Kidney (tissue), 14 donors: ENCODE measurements around the gene FAM210A. TPM values are rescaled to one million over a fixed set of nuclear protein-coding genes. Genes with fewer than 3 reads are reported as not detected.

Experiments used
- DNase-seq, 5 donors: peaks; one replicate each; pipeline ENCODE4 v3.0.0-alpha.2; 2013 to 2020
- FAIRE-seq: peaks from 2 replicates; lab custom pipeline; 2012; peaks lifted over from hg19 to GRCh38; lab: Jason Lieb, UNC
- H3K27ac ChIP-seq, 2 donors: one replicate each; pipeline ENCODE4 v1.7.0; 2013; ENCODE audit warnings: low read depth in 2 of 2, low read length in 2 of 2, inconsistent platforms in 1 of 2
- H3K27me3 ChIP-seq: one replicate; pipeline ENCODE4 v1.7.1; 2013; ENCODE audit warnings: low read length, inconsistent platforms; ENCODE audit not compliant: control insufficient read depth, insufficient read depth
- H3K36me3 ChIP-seq, 3 donors: one replicate each; pipeline versions ENCODE4 v1.7.0 to v1.7.1; 2013; ENCODE audit warnings: low read length in 3 of 3, control low read depth in 1 of 3, inconsistent platforms in 1 of 3; ENCODE audit not compliant: insufficient read depth in 3 of 3, control insufficient read depth in 2 of 3
- H3K4me1 ChIP-seq, 3 donors: one replicate each; pipeline versions ENCODE4 v1.7.0 to v1.7.1; 2013; ENCODE audit warnings: low read length in 3 of 3, inconsistent platforms in 1 of 3, low read depth in 1 of 3; ENCODE audit not compliant: control insufficient read depth in 2 of 3, insufficient read depth in 2 of 3
- H3K4me3 ChIP-seq, 3 donors: one replicate each; pipeline versions ENCODE4 v1.7.0 to v1.8.1; 2013; ENCODE audit warnings: low read length in 3 of 3, control low read depth in 1 of 3, inconsistent platforms in 1 of 3
- H3K9ac ChIP-seq, 3 donors: one replicate each; pipeline versions ENCODE4 v1.7.0 to v1.7.1; 2013; ENCODE audit warnings: low read length in 3 of 3, control low read depth in 1 of 3, inconsistent platforms in 1 of 3
- H3K9me3 ChIP-seq, 3 donors: one replicate each; pipeline versions ENCODE4 v1.7.0 to v1.7.1; 2013; ENCODE audit warnings: low read length in 3 of 3, control low read depth in 1 of 3, inconsistent platforms in 1 of 3; ENCODE audit not compliant: control insufficient read depth in 2 of 3, insufficient read depth in 1 of 3
- CTCF ChIP-seq: IDR thresholded peaks from 3 replicates; pipeline ENCODE4 v1.5.1; 2012; ENCODE audit warnings: mild to moderate bottlenecking, moderate library complexity, borderline replicate concordance; ENCODE audit not compliant: insufficient read depth; ENCODE audit errors: extremely low read depth
- intact Hi-C: fragments of 100-400 bp; cut with DNase I; formaldehyde crosslinking; loops from one replicate; pipeline ENCODE4 v1.11.1; 2022
- polyA plus RNA-seq: library from polyadenylated mRNA; stranded (reverse); fragments of 350-450 nt; fragmentation: Illumina TruSeq; extraction: RNeasy Lipid Tissue Mini Kit (QIAGEN cat#74804); gene quantifications from one replicate; pipeline ENCODE4 v1.2.3, GENCODE V29; 2014; ENCODE audit warnings: low read depth, low replicate concordance; ENCODE audit not compliant: insufficient read depth
- total RNA-seq: library from RNA; stranded (reverse); fragmentation: NEBNext Ultra II Directional; extraction: Animal tissue kit (Norgen Biotek cat#: 25700); gene quantifications from one replicate; pipeline ENCODE4 v1.2.1, GENCODE V29; 2021
- donor health status: control.
- donor health status: control.
- donor health status: control.
- donor health status: control.
- donor health status: control.
- donor health status: DM: yes; HTN: yes; CAD: no.
- donor health status: Normal renal cell carcinoma (clear cell type).

FAM210A gene
- total and polyA plus RNA-seq, 2 donors from 2014 or later: 13.7 to 18.0 TPM

- Histone ChIP-seq H3K4me1 (peaks cover 2 to 10% (median 7%) of the 10 kb centered on the region in 3 donors), H3K4me3 (peak overlapping the region in 1 of 3 donors; percentile 47), H3K9ac (peak overlapping the region in 1 of 3 donors; percentile 55), H3K36me3 (no peaks in the 10 kb centered on the region), H3K27me3 (no peaks in the 10 kb centered on the region), H3K27ac (peak overlapping the region; percentile 5 to 32), H3K9me3 (no peaks in the 10 kb centered on the region)
- no peak for TF ChIP-seq CTCF
- FAIRE-seq (no peak), DNase-seq (peak; percentile 80 to 88 (median 84))
- intact Hi-C loops: no loop called here
These were observed 84.6 kb downstream of the FAM210A start for GRCh38 chr18:13641551-13642439.

DNA sequence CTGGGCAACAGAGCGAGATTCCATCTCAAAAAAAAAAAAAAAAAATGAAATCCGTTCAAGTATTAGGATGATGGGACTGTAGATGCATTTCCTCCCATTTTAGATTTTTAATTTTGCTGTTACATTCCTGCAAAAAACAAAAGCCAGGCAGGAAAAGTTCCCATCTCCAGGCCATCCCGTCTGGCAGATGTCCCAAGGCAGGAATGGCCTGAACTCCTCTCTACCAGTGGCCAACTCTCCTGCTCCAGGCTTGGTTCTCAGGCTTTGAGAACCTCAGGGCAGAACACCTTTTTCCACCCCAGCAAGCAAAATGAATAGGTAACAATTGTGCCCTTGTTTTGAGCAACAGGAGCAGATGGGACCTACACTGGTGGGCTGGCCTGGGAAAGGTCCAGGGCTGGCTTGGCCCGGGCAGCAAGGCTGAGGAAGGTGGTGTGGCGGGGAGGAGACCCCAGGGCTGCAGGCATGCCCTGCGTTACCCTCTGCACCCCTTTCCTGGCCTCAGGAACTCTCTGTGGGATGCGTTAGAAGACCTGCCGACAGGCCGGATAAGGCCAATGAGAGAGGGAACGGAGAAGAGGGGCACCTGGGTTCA is 86.0 kb downstream of the FAM210A start:
- H3K4me1 ChIP-seq: peaks cover 2 to 10% (median 7%) of the 10 kb centered on the region in 3 donors
- no peak overlapping the region for H3K4me3 ChIP-seq
- H3K9ac ChIP-seq: no peak overlapping the region
- no peaks in the 10 kb centered on the region for H3K27me3 ChIP-seq
- DNase-seq (no peak), FAIRE-seq (no peak)
- no peak for TF ChIP-seq CTCF
- intact Hi-C loops: no loop called here
- no peaks in the 10 kb centered on the region for H3K36me3 ChIP-seq
- H3K27ac ChIP-seq: no peak overlapping the region
- H3K9me3 ChIP-seq: no peaks in the 10 kb centered on the region

- Histone ChIP-seq H3K9ac (no peak overlapping the region), H3K27me3 (no peaks in the 10 kb centered on the region), H3K27ac (no peak overlapping the region), H3K36me3 (no peaks in the 10 kb centered on the region), H3K4me3 (no peak overlapping the region), H3K4me1 (peaks cover 2 to 10% (median 7%) of the 10 kb centered on the region in 3 donors), H3K9me3 (no peaks in the 10 kb centered on the region)
- peak in 1 of 5 donors; percentile 48 for DNase-seq
- FAIRE-seq: no peak
- intact Hi-C loops: no loop called here
- no peak for TF ChIP-seq CTCF
These were observed 87.4 kb downstream of the FAM210A start for GRCh38 chr18:13638719-13639595.
